ENCODE data around the gene NTM. TPM values are rescaled to one million over a fixed set of nuclear protein-coding genes. Genes with fewer than 3 reads are reported as not detected.

Gene NTM
- total and polyA plus RNA-seq, 2 donors (not counting 3 experiments of a cell fraction or from before 2014, with no cell fraction given): 1.00 to 1.1 TPM

- DNase-seq (ENCODE audit: low read depth, low spot score): no peak
- no TSS peak for BruUV-seq (replicated peaks)
- Histone ChIP-seq H3K27ac (ENCODE audit: insufficient read depth, low read depth, low read length) (no peak overlapping the region), H3K4me1 (ENCODE audit: control insufficient read depth, extremely low read depth, insufficient read depth, low read length) (no peaks in the 10 kb centered on the region), H2AFZ (ENCODE audit: low read depth, low read length) (no peak overlapping the region), H3K4me2 (ENCODE audit: insufficient read depth, low read length) (no peak overlapping the region), H3K4me3 (replicated peaks in 1 of 3; ENCODE audit: insufficient read depth in 1 of 3, low read depth in 1 of 3, low read length in 3 of 3) (no peak overlapping the region), H3K9ac (replicated peaks; ENCODE audit: extremely low read depth, insufficient read depth, low read length) (no peak overlapping the region), H3K36me3 (ENCODE audit: control insufficient read depth in 2 of 2, extremely low read depth in 1 of 2, insufficient read depth in 2 of 2, low read length in 2 of 2) (no peaks in the 10 kb centered on the region), H3K27me3 (ENCODE audit: control insufficient read depth in 2 of 2, insufficient read depth in 2 of 2, low read length in 2 of 2) (peaks cover 2 to 35% of the 10 kb centered on the region in 2 experiments), H3K9me1 (replicated peaks; ENCODE audit: control insufficient read depth, extremely low read depth, insufficient read depth, low read length) (no peaks in the 10 kb centered on the region), H4K20me1 (replicated peaks; ENCODE audit: control insufficient read depth, extremely low read depth, insufficient read depth, low read length) (no peaks in the 10 kb centered on the region), H3K79me2 (ENCODE audit: control insufficient read depth, insufficient read depth, low read length) (no peaks in the 10 kb centered on the region), H3K9me3 (replicated peaks; ENCODE audit: control insufficient read depth, insufficient read depth, low read length) (no peaks in the 10 kb centered on the region)
- no peak for TF ChIP-seq POLR2AphosphoS5 (IDR thresholded peaks at IDR 0.05; ENCODE audit: insufficient read depth, low read depth, low read length)
- no peak for TF ChIP-seq JUN (IDR thresholded peaks at IDR 0.05; ENCODE audit: borderline replicate concordance, insufficient read depth, insufficient read length, low read depth)
- TF ChIP-seq MYC (IDR thresholded peaks at IDR 0.05; ENCODE audit: low read depth, low read length): no peak
- TF ChIP-seq FOS (IDR thresholded peaks at IDR 0.05; ENCODE audit: borderline replicate concordance, insufficient read depth, low read length): no peak
- no peak for TF ChIP-seq POLR2A (IDR thresholded peaks at IDR 0.05; ENCODE audit: low read depth, low read length)
- no peak for TF ChIP-seq GATA2 (IDR thresholded peaks at IDR 0.05; ENCODE audit: insufficient read depth, insufficient read length, low read depth, low read length)
- no peak for TF ChIP-seq EZH2 (IDR thresholded peaks at IDR 0.05; ENCODE audit: borderline replicate concordance, low read depth, low read length, severe bottlenecking)
- no peak for TF ChIP-seq CTCF (IDR thresholded peaks at IDR 0.05; ENCODE audit: extremely low read depth in 1 of 2, insufficient read depth in 1 of 2, low read depth in 1 of 2, low read length in 2 of 2)
- no peak for TF ChIP-seq MAX (IDR thresholded peaks at IDR 0.05; ENCODE audit: insufficient read depth, insufficient read length)
- POLR2A ChIA-PET: no interaction called here
- intact Hi-C loops (cut with micrococcal nuclease): no loop called here
- dilution Hi-C loops (cut with MboI; ENCODE audit: extremely low pct_ligation_motif_present, low sequenced_read_pairs): no loop called here
- CTCF ChIA-PET: interaction anchor here (1.4 kb wide), 1 partner anchor 354 kb away, joined by 3 read pairs; no protein-coding TSS in a partner anchor
- FAIRE-seq: no peak
Observed at GRCh38 chr11:131773626-131774025, 403.2 kb downstream of the NTM start.

Data from endothelial cell of umbilical vein (primary cell).